Right lobe of liver (tissue), 6 donors: ENCODE measurements around the gene CXCL1. TPM values are rescaled to one million over a fixed set of nuclear protein-coding genes. Genes with fewer than 3 reads are reported as not detected.

Source experiments
- ATAC-seq, 4 donors: fragments of 200-7000 bp; cut with Tn5 transposase; one replicate each; pipeline ENCODE4 v1.9.1; 2020; ENCODE audit warnings: mild to moderate bottlenecking in 4 of 4, moderate library complexity in 4 of 4
- DNase-seq, 3 donors: peaks; one replicate each; pipeline ENCODE4 v3.0.0-alpha.2; 2020
- H3K27ac ChIP-seq, 3 donors: fragments of 200-600 bp; one replicate each; pipeline ENCODE4 v1.8.0; 2022
- H3K27me3 ChIP-seq, 2 donors: fragments of 200-600 bp; one replicate each; pipeline ENCODE4 v1.8.0; 2022
- H3K36me3 ChIP-seq, 4 donors: fragments of 200-600 bp; sonication (generic) in 1 of 4; one replicate each; pipeline versions ENCODE4 v1.5.1 to v1.8.0; 2017 to 2022; ENCODE audit warnings: control low read depth in 1 of 4
- H3K4me1 ChIP-seq, 4 donors: fragments of 200-600 bp; sonication (generic) in 1 of 4; one replicate each; pipeline versions ENCODE4 v1.5.1 to v1.8.0; 2017 to 2022; ENCODE audit warnings: control low read depth in 1 of 4
- H3K4me3 ChIP-seq, 3 donors: fragments of 200-600 bp; one replicate each; pipeline ENCODE4 v1.8.0; 2022
- H3K9me3 ChIP-seq, 4 donors: fragments of 200-600 bp; sonication (generic) in 1 of 4; one replicate each; pipeline versions ENCODE4 v1.5.1 to v1.8.0; 2017 to 2022; ENCODE audit warnings: control low read depth in 1 of 4
- CTCF ChIP-seq, 4 donors: fragments of 200-600 bp in 3 of 4; fragments of 450-650 bp in 1 of 4; IDR thresholded peaks; one replicate each; pipeline versions ENCODE4 v1.5.1 to v1.8.0; 2016 to 2022; ENCODE audit warnings: antibody characterized with exemption in 4 of 4, mild to moderate bottlenecking in 2 of 4
- POLR2A ChIP-seq: fragments of 450-650 bp; IDR thresholded peaks from one replicate; pipeline ENCODE4 v1.6.1; 2017; ENCODE audit warnings: antibody characterized with exemption, mild to moderate bottlenecking
- WGBS: methylation state at CpG from one replicate; pipeline ENCODE4 v1.1.6; 2018; ENCODE audit warnings: low coverage, low lambda C conversion rate; ENCODE audit not compliant: insufficient coverage; ENCODE audit errors: missing lambda C conversion rate; 5-methylcytosine and 5-hydroxymethylcytosine counted together
- intact Hi-C, 2 donors: fragments of 100-400 bp; cut with DNase I; formaldehyde crosslinking; loops; one replicate each; pipeline versions ENCODE4 v1.11.2 to v1.14.1; 2022
- total RNA-seq, 6 experiments: library from RNA; depleted of rRNA in 2 of 6; stranded (reverse); fragments of >200 nt in 2 of 6; fragmentation: NEBNext Ultra II Directional in 3 of 6; extraction: Animal tissue kit (Norgen Biotek cat#: 25700) in 3 of 6; gene quantifications; one replicate each; pipeline versions ENCODE4 v1.1.0 to v1.2.4, GENCODE V29; 2016 to 2023
- donor health status: DM: no; HTN: yes; CAD: no.
- donor health status: DM: no; HTN: no; CAD: no.
- donor health status: DM: no; HTN: no; CAD: no.
- donor health status: DM: no; HTN: yes; CAD: no.
- donor health status: DM: no; HTN: yes; CAD: no.

Gene CXCL1
- total RNA-seq, 6 experiments from 2014 or later: 0.42 to 33.1 (median 4.3) TPM

- Histone ChIP-seq H3K27me3 (no peaks in the 10 kb centered on the region), H3K9me3 (no peaks in the 10 kb centered on the region), H3K4me3 (no peak overlapping the region), H3K27ac (no peak overlapping the region), H3K4me1 (peaks cover 0 to 12% (median 3%) of the 10 kb centered on the region in 4 donors), H3K36me3 (no peaks in the 10 kb centered on the region)
- peak; percentile 77 to 91 (median 82) for ATAC-seq
- TF ChIP-seq CTCF (IDR thresholded peaks at IDR 0.05) (no peak), POLR2A (no peak)
- DNase-seq: peak in 1 of 3 donors; percentile 32
- intact Hi-C loops: no loop called here
- WGBS: 22% methylated on average over 1 of the region's 1 CpG
These were observed 20.9 kb upstream of the CXCL1 start for GRCh38 chr4:73848183-73848777.

- H3K4me1 ChIP-seq: peaks cover 0 to 12% (median 3%) of the 10 kb centered on the region in 4 donors
- no peak overlapping the region for H3K4me3 ChIP-seq
- intact Hi-C loops: no loop called here
- no peaks in the 10 kb centered on the region for H3K36me3 ChIP-seq
- no peak for TF ChIP-seq CTCF (IDR thresholded peaks at IDR 0.05)
- TF ChIP-seq POLR2A: no peak
- ATAC-seq (no peak), DNase-seq (no peak)
- H3K27me3 ChIP-seq: no peaks in the 10 kb centered on the region
- WGBS: 75% methylated on average over 4 of the region's 4 CpGs
- no peak overlapping the region for H3K27ac ChIP-seq
- H3K9me3 ChIP-seq: no peaks in the 10 kb centered on the region
These were observed 18.8 kb upstream of the CXCL1 start for GRCh38 chr4:73850261-73850970.

GRCh38 chr4:73851293-73851692 lies 17.9 kb upstream of the CXCL1 start:
- Histone ChIP-seq H3K4me3 (no peak overlapping the region), H3K27me3 (no peaks in the 10 kb centered on the region), H3K27ac (no peak overlapping the region), H3K36me3 (no peaks in the 10 kb centered on the region), H3K4me1 (peaks cover 0 to 15% (median 3%) of the 10 kb centered on the region in 4 donors), H3K9me3 (no peaks in the 10 kb centered on the region)
- ATAC-seq: no peak
- intact Hi-C loops: no loop called here
- DNase-seq: no peak
- WGBS: 46% methylated on average over 1 of the region's 1 CpG
- TF ChIP-seq POLR2A (no peak), CTCF (IDR thresholded peaks at IDR 0.05) (no peak)

GRCh38 chr4:73852771-73853170 lies 16.4 kb upstream of the CXCL1 start:
- no peaks in the 10 kb centered on the region for H3K36me3 ChIP-seq
- no peak overlapping the region for H3K27ac ChIP-seq
- intact Hi-C loops: no loop called here
- H3K27me3 ChIP-seq: no peaks in the 10 kb centered on the region
- TF ChIP-seq CTCF (IDR thresholded peaks at IDR 0.05) (no peak), POLR2A (no peak)
- DNase-seq: no peak
- no peak for ATAC-seq
- no peaks in the 10 kb centered on the region for H3K9me3 ChIP-seq
- H3K4me1 ChIP-seq: peaks cover 0 to 21% (median 3%) of the 10 kb centered on the region in 4 donors
- no peak overlapping the region for H3K4me3 ChIP-seq
